Muscle of leg (tissue), 11 donors: ENCODE data around the gene RNASE11. TPM values are rescaled to one million over a fixed set of nuclear protein-coding genes. Genes with fewer than 3 reads are reported as not detected.
"Not testable (repeated sequence)": the region's sequence is repeated elsewhere in the genome, so short reads cannot be mapped to it uniquely, and the experiment has no call there.

Source experiments
- DNase-seq: peaks from one replicate; pipeline ENCODE4 v3.0.0; 2013
- H3K27ac ChIP-seq: one replicate; pipeline ENCODE4 v1.5.1; 2013; ENCODE audit warnings: mild to moderate bottlenecking, low read length, control low read depth
- H3K27me3 ChIP-seq: one replicate; pipeline ENCODE4 v1.6.1; 2013; ENCODE audit warnings: low read length; ENCODE audit not compliant: control insufficient read depth, insufficient read depth
- H3K36me3 ChIP-seq: one replicate; pipeline ENCODE4 v1.6.1; 2013; ENCODE audit warnings: low read length; ENCODE audit not compliant: control insufficient read depth, insufficient read depth
- H3K4me1 ChIP-seq: one replicate; pipeline ENCODE4 v1.6.1; 2013; ENCODE audit warnings: low read length; ENCODE audit not compliant: control insufficient read depth, insufficient read depth
- H3K4me3 ChIP-seq: one replicate; pipeline ENCODE4 v1.5.1; 2013; ENCODE audit warnings: low read length, control low read depth
- H3K9me3 ChIP-seq: replicated peaks from 2 replicates; pipeline ENCODE4 v1.6.1; 2013; ENCODE audit warnings: low read depth, low read length; ENCODE audit not compliant: control insufficient read depth
- WGBS: methylation state at CpG from one replicate; pipeline ENCODE4 v1.1.5; 2013; ENCODE audit warnings: missing lambda C conversion rate; ENCODE audit not compliant: insufficient coverage; 5-methylcytosine and 5-hydroxymethylcytosine counted together
- polyA plus RNA-seq, 8 donors: library from polyadenylated mRNA; unstranded; fragments of 120-200 nt; gene quantifications; one replicate each; pipeline versions ENCODE4 v1.2.1 to v1.2.3, GENCODE V29; 2013; ENCODE audit warnings: inconsistent platforms in 1 of 8, low replicate concordance in 1 of 8; ENCODE audit not compliant: insufficient read length in 8 of 8, insufficient read depth in 1 of 8
- total RNA-seq: library from RNA; stranded (reverse); fragments of 120-200 nt; gene quantifications from one replicate; pipeline ENCODE4 v1.2.4, GENCODE V29; 2013

The RNASE11 gene
- total and polyA plus RNA-seq, 9 donors, result not detected

DNA sequence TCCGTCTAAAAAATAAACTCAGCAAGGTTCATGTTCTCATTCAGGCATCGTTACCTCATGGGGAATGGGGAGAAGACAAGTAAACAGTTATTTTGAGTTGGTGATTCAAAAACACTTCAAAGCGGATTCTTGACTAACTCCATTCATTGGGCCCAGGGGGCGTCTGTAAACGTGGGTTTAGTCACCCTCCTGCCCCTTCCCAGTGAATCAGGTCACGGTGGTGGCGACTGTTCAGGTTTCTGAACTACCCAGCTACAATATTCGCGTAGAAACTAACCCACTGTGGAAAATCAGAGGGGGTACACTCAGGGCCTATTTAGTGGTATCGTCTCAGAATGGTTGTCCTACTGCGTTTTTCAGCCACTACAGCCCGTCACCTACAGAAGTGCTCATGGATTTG lies 38.5 kb upstream of the RNASE11 start:
- Histone ChIP-seq H3K27ac (no peak overlapping the region), H3K4me1 (peaks cover 20% of the 10 kb centered on the region), H3K27me3 (peaks cover 70% of the 10 kb centered on the region), H3K4me3 (no peak overlapping the region), H3K36me3 (no peaks in the 10 kb centered on the region), H3K9me3 (no peaks in the 10 kb centered on the region)
- no peak for DNase-seq
- 33% methylated on average over 8 of the region's 12 CpGs for WGBS

DNA sequence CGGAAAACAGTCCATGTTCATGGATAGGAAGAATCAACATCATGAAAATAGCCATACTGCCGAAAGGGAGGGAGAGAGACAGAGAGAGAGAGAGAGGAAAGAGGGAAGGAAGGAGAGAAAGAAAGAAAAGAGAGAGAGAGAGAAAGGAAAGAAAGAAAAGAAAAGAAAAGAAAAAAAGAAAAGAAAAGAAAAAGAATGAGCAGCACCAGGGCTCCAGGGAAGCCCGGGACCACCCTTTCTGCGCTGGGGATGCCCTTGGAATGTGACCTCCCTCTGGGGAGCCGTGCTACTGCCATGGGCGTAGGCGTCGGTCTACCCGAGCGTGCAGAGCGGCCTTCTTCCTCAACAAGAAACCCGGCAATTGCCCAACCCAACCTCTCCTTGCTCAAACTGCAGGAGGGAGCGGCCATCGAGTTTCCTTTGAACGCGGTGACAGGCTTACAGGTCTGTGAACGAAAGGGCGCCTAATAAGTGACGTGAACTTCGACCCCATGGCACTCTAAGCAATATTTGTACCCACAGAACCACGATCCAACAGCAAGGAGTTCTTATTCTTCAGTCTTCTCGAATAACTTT lies 36.8 kb upstream of the RNASE11 start:
- WGBS, result under 1% methylated on average over 16 of the region's 22 CpGs
- Histone ChIP-seq H3K4me3 (no peak overlapping the region), H3K36me3 (no peaks in the 10 kb centered on the region), H3K27me3 (peaks cover 59% of the 10 kb centered on the region), H3K4me1 (peaks cover 14% of the 10 kb centered on the region), H3K9me3 (no peaks in the 10 kb centered on the region), H3K27ac (no peak overlapping the region)
- DNase-seq, result no peak

DNA sequence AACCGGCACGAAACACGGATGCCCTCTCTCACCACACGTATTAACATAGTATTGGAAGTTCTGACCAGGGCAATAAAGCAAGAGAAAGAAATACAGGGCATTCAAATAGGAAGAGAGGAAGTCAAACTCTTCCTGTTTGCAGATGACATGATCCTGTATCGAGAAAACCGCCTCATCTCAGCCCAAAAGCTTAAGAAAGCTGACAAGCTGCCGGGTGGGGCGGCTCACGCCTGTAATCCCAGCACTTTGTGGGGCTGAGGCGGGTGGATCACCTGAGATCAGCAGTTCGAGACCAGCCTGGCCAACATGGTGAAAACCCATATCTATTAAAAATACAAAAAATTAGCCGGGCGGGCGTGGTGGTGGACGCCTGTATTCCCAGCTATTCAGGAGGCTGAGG lies 36.0 kb upstream of the RNASE11 start:
- Histone ChIP-seq H3K4me1 (peaks cover 14% of the 10 kb centered on the region), H3K27me3 (peaks cover 56% of the 10 kb centered on the region), H3K9me3 (no peaks in the 10 kb centered on the region), H3K36me3 (no peaks in the 10 kb centered on the region), H3K4me3 (no peak overlapping the region), H3K27ac (no peak overlapping the region)
- WGBS, result 58% methylated on average over 6 of the region's 15 CpGs
- DNase-seq, result no peak

GRCh38 chr14:20622816-20623291 lies 35.1 kb upstream of the RNASE11 start:
- 7% methylated on average over 11 of the region's 29 CpGs for WGBS
- Histone ChIP-seq H3K9me3 (no peaks in the 10 kb centered on the region), H3K36me3 (no peaks in the 10 kb centered on the region), H3K27ac (no peak overlapping the region), H3K4me1 (peaks cover 14% of the 10 kb centered on the region), H3K4me3 (no peak overlapping the region), H3K27me3 (peaks cover 48% of the 10 kb centered on the region)
- DNase-seq, result no peak

- no peak for DNase-seq
- H3K27me3 ChIP-seq, result peaks cover 40% of the 10 kb centered on the region
- H3K36me3 ChIP-seq, result no peaks in the 10 kb centered on the region
- H3K4me3 ChIP-seq, result no peak overlapping the region
- WGBS, result 62% methylated on average over 2 of the region's 2 CpGs
- H3K4me1 ChIP-seq, result peaks cover 10% of the 10 kb centered on the region
- no peaks in the 10 kb centered on the region for H3K9me3 ChIP-seq
- no peak overlapping the region for H3K27ac ChIP-seq
Observed at GRCh38 chr14:20620798-20621478, 33.1 kb upstream of the RNASE11 start.

GRCh38 chr14:20619688-20620087 lies 31.9 kb upstream of the RNASE11 start:
- 100% methylated on average over 1 of the region's 6 CpGs for WGBS
- not testable (repeated sequence) for H3K4me1 ChIP-seq, H3K4me3 ChIP-seq, DNase-seq, H3K36me3 ChIP-seq, H3K9me3 ChIP-seq, H3K27ac ChIP-seq
- peaks cover 28% of the 10 kb centered on the region for H3K27me3 ChIP-seq

DNA sequence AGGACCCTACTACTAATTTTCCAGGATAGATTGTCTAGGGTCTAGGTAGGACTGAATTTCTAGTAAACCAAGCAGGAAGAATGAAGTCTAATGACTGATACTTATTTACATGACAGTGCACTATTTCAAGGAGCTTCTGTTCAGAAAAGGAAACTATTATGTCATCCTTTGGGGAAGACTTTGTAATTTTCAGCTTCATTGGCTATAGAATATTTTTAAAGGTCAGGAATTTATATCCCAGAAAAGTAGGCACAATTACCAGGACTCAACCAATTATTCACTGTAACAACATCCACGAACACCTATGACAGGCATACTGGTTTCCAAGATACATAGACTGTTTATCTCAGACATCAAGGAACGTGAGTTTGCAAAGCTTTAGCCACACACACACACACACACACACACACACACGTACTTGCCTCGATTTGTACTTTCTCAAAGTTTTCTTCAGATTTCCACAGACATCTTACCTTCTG lies 30.5 kb upstream of the RNASE11 start:
- 78% methylated on average over 4 of the region's 4 CpGs for WGBS
- H3K36me3 ChIP-seq, result no peaks in the 10 kb centered on the region
- H3K27me3 ChIP-seq, result peaks cover 16% of the 10 kb centered on the region
- H3K4me1 ChIP-seq, result peaks cover 8% of the 10 kb centered on the region
- H3K4me3 ChIP-seq, result no peak overlapping the region
- H3K9me3 ChIP-seq, result no peaks in the 10 kb centered on the region
- H3K27ac ChIP-seq, result no peak overlapping the region
- DNase-seq, result no peak

DNA sequence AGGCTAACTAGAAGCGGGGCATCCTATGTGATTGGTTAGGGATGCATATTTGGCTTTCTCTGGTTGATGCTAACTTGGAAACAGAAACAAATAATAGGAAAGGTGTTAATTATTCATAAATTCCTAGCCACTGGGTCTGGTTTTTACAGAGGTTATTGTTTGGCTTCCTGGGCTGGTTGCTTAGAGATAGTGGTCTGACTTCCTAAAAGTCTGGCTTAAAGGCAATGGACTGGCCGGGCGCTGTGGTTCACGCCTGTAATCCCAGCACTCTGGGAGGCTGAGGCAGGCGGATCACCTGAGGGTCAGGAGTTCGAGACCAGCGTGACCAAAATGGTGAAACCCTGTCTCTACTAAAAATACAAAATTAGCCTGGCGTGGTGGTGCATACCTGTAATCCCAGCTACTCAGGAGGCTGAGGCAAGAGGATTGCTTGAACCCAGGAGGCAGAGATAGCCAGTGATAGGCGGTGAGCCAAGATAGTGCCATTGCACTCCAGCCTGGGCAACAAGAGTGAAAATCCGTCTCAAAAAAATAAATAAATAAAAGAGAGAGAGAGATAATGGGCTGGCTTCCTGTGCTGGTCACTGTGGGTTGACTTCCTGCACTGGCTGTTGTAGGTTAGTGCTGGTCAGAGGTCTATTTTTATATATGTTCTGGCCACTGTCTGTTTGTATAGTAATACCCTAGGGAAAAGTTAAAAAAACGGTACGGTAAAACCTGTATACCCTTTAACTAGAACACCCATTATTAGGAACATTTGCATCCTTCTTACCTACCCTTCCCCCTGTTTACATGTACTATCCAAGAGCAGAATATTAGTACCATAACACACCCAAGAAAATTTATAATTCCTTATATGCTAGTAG lies 29.6 kb upstream of the RNASE11 start:
- no peak for DNase-seq
- WGBS, result 90% methylated on average over 7 of the region's 12 CpGs
- Histone ChIP-seq H3K27ac (no peak overlapping the region), H3K36me3 (no peaks in the 10 kb centered on the region), H3K4me1 (peaks cover 2% of the 10 kb centered on the region), H3K9me3 (no peaks in the 10 kb centered on the region), H3K4me3 (no peak overlapping the region), H3K27me3 (peaks cover 6% of the 10 kb centered on the region)

DNA sequence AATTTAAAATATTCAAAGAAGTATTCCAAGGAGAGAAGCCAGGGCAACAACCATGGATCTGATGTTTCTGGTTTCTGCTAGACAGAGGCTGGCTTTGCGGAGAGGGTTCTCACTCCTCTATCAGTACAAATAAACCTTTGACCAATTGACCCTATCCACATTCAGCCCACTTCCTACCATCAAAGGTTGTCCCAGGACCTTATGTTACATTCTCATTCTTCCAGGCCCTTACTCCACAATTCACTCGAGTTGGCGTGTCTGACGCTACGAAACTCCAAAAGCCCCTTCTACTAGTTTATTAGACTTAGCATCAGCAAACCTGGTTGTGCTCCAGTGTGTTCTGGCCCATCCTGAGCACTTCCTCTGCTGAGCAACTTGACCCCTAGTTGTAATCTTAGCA lies 28.2 kb upstream of the RNASE11 start:
- WGBS, result 76% methylated on average over 5 of the region's 5 CpGs
- Histone ChIP-seq H3K4me3 (no peak overlapping the region), H3K4me1 (peaks cover 2% of the 10 kb centered on the region), H3K27me3 (peaks cover 4% of the 10 kb centered on the region), H3K36me3 (no peaks in the 10 kb centered on the region), H3K9me3 (no peaks in the 10 kb centered on the region), H3K27ac (no peak overlapping the region)
- no peak for DNase-seq
